OCI-LY3 (cell line): ENCODE measurements around the gene MRPS16.
A peak's percentile ranks its signal among the peaks of the same experiment; 100 is the strongest.

Source experiments
- H2AFZ ChIP-seq: fragments of 200-600, 300-600 bp; shearing (Covaris generic); 2 replicates; pipeline ENCODE4 v1.6.0; 2014; ENCODE audit warnings: antibody characterized with exemption, low read depth, low read length
- H3K27ac ChIP-seq: fragments of 200-600, 300-600 bp; sonication (generic); 2 replicates; pipeline ENCODE4 v1.5.1; 2014; ENCODE audit warnings: mild to moderate bottlenecking, low read length, moderate library complexity, mixed read lengths
- H3K27me3 ChIP-seq: fragments of 200-600, 300-600 bp; sonication (generic); 2 replicates; pipeline ENCODE4 v1.6.1; 2014; ENCODE audit warnings: low read depth, low read length, mixed read lengths
- H3K36me3 ChIP-seq: fragments of 200-600, 300-600 bp; sonication (generic); replicated peaks from 2 replicates; pipeline ENCODE3; 2014; ENCODE audit warnings: low read depth, low read length, mixed read lengths
- H3K4me1 ChIP-seq: fragments of 300-600, 200-600 bp; sonication (generic); 2 replicates; pipeline ENCODE4 v1.6.1; 2014; ENCODE audit warnings: low read length, mixed read lengths
- H3K4me2 ChIP-seq: fragments of 200-600, 300-600 bp; sonication (generic); 2 replicates; pipeline ENCODE4 v1.6.1; 2014; ENCODE audit warnings: low read length, mixed read lengths
- H3K4me3 ChIP-seq: fragments of 300-600, 200-600 bp; sonication (generic); 2 replicates; pipeline ENCODE4 v1.5.1; 2014; ENCODE audit warnings: antibody characterized with exemption, mild to moderate bottlenecking, low read length, moderate library complexity
- H3K79me2 ChIP-seq: fragments of 300-600, 200-600 bp; shearing (Covaris generic); 2 replicates; pipeline ENCODE4 v1.6.1; 2014; ENCODE audit warnings: mild to moderate bottlenecking, low read length, mixed read lengths
- H3K9ac ChIP-seq: fragments of 300-600, 200-600 bp; shearing (Covaris generic); 2 replicates; pipeline ENCODE4 v1.6.0; 2014; ENCODE audit warnings: mild to moderate bottlenecking, low read length, moderate library complexity
- H3K9me3 ChIP-seq: fragments of 200-600, 300-600 bp; shearing (Covaris generic); 2 replicates; pipeline ENCODE4 v1.6.1; 2014; ENCODE audit warnings: low read length, mixed read lengths; ENCODE audit not compliant: insufficient read depth
- H4K20me1 ChIP-seq: fragments of 200-600, 300-600 bp; sonication (generic); 2 replicates; pipeline ENCODE4 v1.6.1; 2016; ENCODE audit warnings: low read length, mixed read lengths; ENCODE audit not compliant: insufficient read depth
- CTCF ChIP-seq: fragments of 200-600, 300-600 bp; sonication (generic); IDR thresholded peaks from 2 replicates; pipeline ENCODE4 v1.5.1; 2014; ENCODE audit warnings: antibody characterized with exemption, low read length, low read depth
- EZH2phosphoT487 ChIP-seq: fragments of 200-600 bp; shearing (Covaris generic); IDR thresholded peaks from 2 replicates; pipeline ENCODE4 v1.6.1; 2018; ENCODE audit warnings: antibody characterized with exemption, mixed run types, low read depth

Gene MRPS16

GRCh38 chr10:73253225-73253555 is 746 bp upstream of the MRPS16 start:
- H3K79me2 ChIP-seq: peaks cover 52% of the 10 kb centered on the region
- peak overlapping the region; percentile 100 for H3K9ac ChIP-seq
- TF ChIP-seq EZH2phosphoT487: no peak
- TF ChIP-seq CTCF: no peak
- peak overlapping the region; percentile 100 for H3K4me3 ChIP-seq
- H3K4me1 ChIP-seq: peaks cover 17% of the 10 kb centered on the region; the same call in 1 of the 2 replicates
- H4K20me1 ChIP-seq: no peaks in the 10 kb centered on the region
- peaks cover 9% of the 10 kb centered on the region for H3K36me3 ChIP-seq
- H3K4me2 ChIP-seq: peak overlapping the region; percentile 92
- H2AFZ ChIP-seq: peak overlapping the region; percentile 91; the same call in 1 of the 2 replicates
- H3K27ac ChIP-seq: no peak overlapping the region
- no peaks in the 10 kb centered on the region for H3K27me3 ChIP-seq
- no peaks in the 10 kb centered on the region for H3K9me3 ChIP-seq

- H3K9me3 ChIP-seq: no peaks in the 10 kb centered on the region
- TF ChIP-seq CTCF: no peak
- no peak for TF ChIP-seq EZH2phosphoT487
- peak overlapping the region; percentile 100 for H3K9ac ChIP-seq
- peaks cover 24% of the 10 kb centered on the region for H3K4me1 ChIP-seq
- H3K36me3 ChIP-seq: peaks cover 9% of the 10 kb centered on the region
- H3K27me3 ChIP-seq: no peaks in the 10 kb centered on the region
- no peaks in the 10 kb centered on the region for H4K20me1 ChIP-seq
- H3K4me2 ChIP-seq: peak overlapping the region; percentile 97
- H3K4me3 ChIP-seq: peak overlapping the region; percentile 100
- H3K27ac ChIP-seq: peak overlapping the region; percentile 76
- peaks cover 59% of the 10 kb centered on the region for H3K79me2 ChIP-seq
- H2AFZ ChIP-seq: peak overlapping the region; percentile 91; the same call in 1 of the 2 replicates
Observed at GRCh38 chr10:73251683-73252444, 580 bp downstream of the MRPS16 start.

GRCh38 chr10:73248259-73248724 is 4.2 kb downstream of the MRPS16 start:
- peak overlapping the region; percentile 98; the same call in 1 of the 2 replicates for H3K4me3 ChIP-seq
- H3K36me3 ChIP-seq: peaks cover 31% of the 10 kb centered on the region
- H2AFZ ChIP-seq: no peak overlapping the region
- H3K4me2 ChIP-seq: peak overlapping the region; percentile 64
- no peaks in the 10 kb centered on the region; the same call in 1 of the 2 replicates for H4K20me1 ChIP-seq
- peaks cover 35% of the 10 kb centered on the region for H3K4me1 ChIP-seq
- 0 out of 2 replicates have a peak overlapping the region, but pooled peaks have one; percentile 68 for H3K9ac ChIP-seq
- TF ChIP-seq CTCF (no peak), EZH2phosphoT487 (no peak)
- H3K9me3 ChIP-seq: no peaks in the 10 kb centered on the region
- H3K27me3 ChIP-seq: no peaks in the 10 kb centered on the region
- H3K79me2 ChIP-seq: peaks cover 88% of the 10 kb centered on the region
- H3K27ac ChIP-seq: peak overlapping the region; percentile 97; the same call in 1 of the 2 replicates

GRCh38 chr10:73247509-73248258 is 4.8 kb downstream of the MRPS16 start:
- Histone ChIP-seq H3K9me3 (no peaks in the 10 kb centered on the region), H2AFZ (no peak overlapping the region), H3K27me3 (no peaks in the 10 kb centered on the region), H3K27ac (peak overlapping the region; percentile 97), H3K9ac (peak overlapping the region; percentile 68), H3K36me3 (peaks cover 31% of the 10 kb centered on the region), H4K20me1 (no peaks in the 10 kb centered on the region; the same call in 1 of the 2 replicates), H3K79me2 (peaks cover 82% of the 10 kb centered on the region), H3K4me3 (peak overlapping the region; percentile 98), H3K4me2 (peak overlapping the region; percentile 64), H3K4me1 (peaks cover 35% of the 10 kb centered on the region)
- TF ChIP-seq EZH2phosphoT487 (no peak), CTCF (no peak)
